Prostate gland (tissue), 2 donors: ENCODE results near the gene PTH. TPM values are rescaled to one million over a fixed set of nuclear protein-coding genes. Genes with fewer than 3 reads are reported as not detected.

Experiments
- DNase-seq: peaks from one replicate; pipeline ENCODE4 v3.0.0-alpha.2; 2019; ENCODE audit warnings: low spot score
- H3K27ac ChIP-seq, 2 donors: fragments of 200-600 bp; sonication (generic); 2 replicates each; pipeline ENCODE4 v1.5.1; 2017 to 2019
- H3K27me3 ChIP-seq: fragments of 200-600 bp; sonication (generic); replicated peaks from 2 replicates; pipeline ENCODE4 v1.5.1; 2019; ENCODE audit not compliant: insufficient read depth
- H3K36me3 ChIP-seq, 2 donors: fragments of 200-600 bp; sonication (generic); 1 replicate in 1 of 2; 2 replicates in 1 of 2; pipeline versions ENCODE4 v1.5.1 to v1.8.1; 2017 to 2019
- H3K4me1 ChIP-seq: fragments of 200-600 bp; sonication (generic); replicated peaks from 2 replicates; pipeline ENCODE4 v1.5.1; 2019
- H3K4me3 ChIP-seq, 2 donors: fragments of 200-600 bp; sonication (generic); 2 replicates each; pipeline ENCODE4 v1.5.1; 2017 to 2019
- H3K9me3 ChIP-seq: fragments of 200-600 bp; sonication (generic); 2 replicates; pipeline ENCODE4 v1.5.1; 2017
- POLR2A ChIP-seq: fragments of 450-650 bp; IDR thresholded peaks from one replicate; pipeline ENCODE4 v1.6.1; 2016; ENCODE audit warnings: antibody characterized with exemption, mild to moderate bottlenecking
- POLR2AphosphoS5 ChIP-seq: sonication (generic); formaldehyde crosslinking; IDR thresholded peaks from one replicate; pipeline ENCODE4 v1.6.1; 2017; ENCODE audit warnings: antibody characterized with exemption
- WGBS: methylation state at CpG from one replicate; pipeline ENCODE4 v1.1.5; 2018; 5-methylcytosine and 5-hydroxymethylcytosine counted together
- intact Hi-C: fragments of 100-400 bp; cut with DNase I; formaldehyde crosslinking; loops from one replicate; pipeline ENCODE4 v1.14.2; 2022
- total RNA-seq, 2 donors: library from RNA; depleted of rRNA; stranded (reverse); fragments of >200 nt; gene quantifications; one replicate each; pipeline ENCODE4 v1.1.0, GENCODE V29; 2016
- TF ChIP-seq, protein P1 (sequence below), 4 experiments: fragments of 200-600 bp in 2 of 4; fragments of 450-650 bp in 2 of 4; sonication (generic) in 2 of 4; IDR thresholded peaks; 1 replicate in 3 of 4; 2 replicates in 1 of 4; pipeline ENCODE4 v1.5.1; 2016 to 2019; ENCODE audit warnings: antibody characterized with exemption in 4 of 4, mild to moderate bottlenecking in 2 of 4, moderate library complexity in 2 of 4

The PTH gene
- total RNA-seq, 2 donors from 2014 or later: not detected

- 94% methylated on average over 2 of the region's 2 CpGs for WGBS
- H3K4me1 ChIP-seq: no peaks in the 10 kb centered on the region
- no peaks in the 10 kb centered on the region for H3K9me3 ChIP-seq
- H3K36me3 ChIP-seq: no peaks in the 10 kb centered on the region
- TF ChIP-seq, protein P1, sequence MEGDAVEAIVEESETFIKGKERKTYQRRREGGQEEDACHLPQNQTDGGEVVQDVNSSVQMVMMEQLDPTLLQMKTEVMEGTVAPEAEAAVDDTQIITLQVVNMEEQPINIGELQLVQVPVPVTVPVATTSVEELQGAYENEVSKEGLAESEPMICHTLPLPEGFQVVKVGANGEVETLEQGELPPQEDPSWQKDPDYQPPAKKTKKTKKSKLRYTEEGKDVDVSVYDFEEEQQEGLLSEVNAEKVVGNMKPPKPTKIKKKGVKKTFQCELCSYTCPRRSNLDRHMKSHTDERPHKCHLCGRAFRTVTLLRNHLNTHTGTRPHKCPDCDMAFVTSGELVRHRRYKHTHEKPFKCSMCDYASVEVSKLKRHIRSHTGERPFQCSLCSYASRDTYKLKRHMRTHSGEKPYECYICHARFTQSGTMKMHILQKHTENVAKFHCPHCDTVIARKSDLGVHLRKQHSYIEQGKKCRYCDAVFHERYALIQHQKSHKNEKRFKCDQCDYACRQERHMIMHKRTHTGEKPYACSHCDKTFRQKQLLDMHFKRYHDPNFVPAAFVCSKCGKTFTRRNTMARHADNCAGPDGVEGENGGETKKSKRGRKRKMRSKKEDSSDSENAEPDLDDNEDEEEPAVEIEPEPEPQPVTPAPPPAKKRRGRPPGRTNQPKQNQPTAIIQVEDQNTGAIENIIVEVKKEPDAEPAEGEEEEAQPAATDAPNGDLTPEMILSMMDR (IDR thresholded peaks at IDR 0.05): no peak
- TF ChIP-seq POLR2A (no peak), POLR2AphosphoS5 (no peak)
- no peaks in the 10 kb centered on the region for H3K27me3 ChIP-seq
- no peak for DNase-seq
- H3K27ac ChIP-seq: no peak overlapping the region
- H3K4me3 ChIP-seq: no peak overlapping the region
- intact Hi-C loops: no loop called here
These were observed 44.9 kb downstream of the PTH start for GRCh38 chr11:13450832-13451397.

- H3K36me3 ChIP-seq: no peaks in the 10 kb centered on the region
- no peaks in the 10 kb centered on the region for H3K9me3 ChIP-seq
- TF ChIP-seq, protein P1 (IDR thresholded peaks at IDR 0.05): no peak
- TF ChIP-seq POLR2A (no peak), POLR2AphosphoS5 (no peak)
- H3K4me3 ChIP-seq: no peak overlapping the region
- H3K4me1 ChIP-seq: no peaks in the 10 kb centered on the region
- WGBS: 0% methylated on average over 1 of the region's 1 CpG
- no peaks in the 10 kb centered on the region for H3K27me3 ChIP-seq
- intact Hi-C loops: no loop called here
- no peak for DNase-seq
- no peak overlapping the region for H3K27ac ChIP-seq
These were observed 46.3 kb downstream of the PTH start for GRCh38 chr11:13449522-13449921.

GRCh38 chr11:13448876-13449275, 46.9 kb downstream of the PTH start:
- H3K4me3 ChIP-seq: no peak overlapping the region
- no peak overlapping the region for H3K27ac ChIP-seq
- H3K4me1 ChIP-seq: no peaks in the 10 kb centered on the region
- no peaks in the 10 kb centered on the region for H3K36me3 ChIP-seq
- H3K9me3 ChIP-seq: no peaks in the 10 kb centered on the region
- DNase-seq: no peak
- 68% methylated on average over 2 of the region's 2 CpGs for WGBS
- intact Hi-C loops: no loop called here
- TF ChIP-seq, protein P1 (IDR thresholded peaks at IDR 0.05): no peak
- TF ChIP-seq POLR2A: no peak
- no peak for TF ChIP-seq POLR2AphosphoS5
- no peaks in the 10 kb centered on the region for H3K27me3 ChIP-seq

- DNase-seq: no peak
- intact Hi-C loops: no loop called here
- TF ChIP-seq, protein P1 (IDR thresholded peaks at IDR 0.05): no peak
- TF ChIP-seq POLR2AphosphoS5 (no peak), POLR2A (no peak)
These were observed 49.4 kb downstream of the PTH start for GRCh38 chr11:13446444-13446843.

GRCh38 chr11:13445588-13445987, 50.2 kb downstream of the PTH start:
- DNase-seq: no peak
- 97% methylated on average over 2 of the region's 2 CpGs for WGBS
- no peak overlapping the region for H3K4me3 ChIP-seq
- no peaks in the 10 kb centered on the region for H3K4me1 ChIP-seq
- H3K27me3 ChIP-seq: no peaks in the 10 kb centered on the region
- H3K9me3 ChIP-seq: no peaks in the 10 kb centered on the region
- intact Hi-C loops: no loop called here
- H3K27ac ChIP-seq: no peak overlapping the region
- TF ChIP-seq, protein P1 (IDR thresholded peaks at IDR 0.05): no peak
- TF ChIP-seq POLR2A (no peak), POLR2AphosphoS5 (no peak)
- H3K36me3 ChIP-seq: no peaks in the 10 kb centered on the region

More at GRCh38 chr11:13446444-13446843, 49.4 kb downstream of the PTH start:
- H3K27me3 ChIP-seq: no peaks in the 10 kb centered on the region
- no peak overlapping the region for H3K27ac ChIP-seq
- H3K4me3 ChIP-seq: no peak overlapping the region
- no peaks in the 10 kb centered on the region for H3K36me3 ChIP-seq
- H3K4me1 ChIP-seq: no peaks in the 10 kb centered on the region
- no peaks in the 10 kb centered on the region for H3K9me3 ChIP-seq
